HL-60/S4 treated with phorbol 12-myristate 13-acetate at 8.2 ng/mL for 4 days and 3 days (cell line): Measurements from ENCODE around the gene KCNJ18.
"Not testable (repeated sequence)": the region's sequence is repeated elsewhere in the genome, so short reads cannot be mapped to it uniquely, and the experiment has no call there.

ENCODE experiments used
- in situ Hi-C: fragments of 300-500 bp; cut with MboI; formaldehyde crosslinking; loops from 2 replicates; pipeline ENCODE4 v1.15.0; 2022; ENCODE audit warnings: low sequenced_read_pairs

KCNJ18 gene

DNA sequence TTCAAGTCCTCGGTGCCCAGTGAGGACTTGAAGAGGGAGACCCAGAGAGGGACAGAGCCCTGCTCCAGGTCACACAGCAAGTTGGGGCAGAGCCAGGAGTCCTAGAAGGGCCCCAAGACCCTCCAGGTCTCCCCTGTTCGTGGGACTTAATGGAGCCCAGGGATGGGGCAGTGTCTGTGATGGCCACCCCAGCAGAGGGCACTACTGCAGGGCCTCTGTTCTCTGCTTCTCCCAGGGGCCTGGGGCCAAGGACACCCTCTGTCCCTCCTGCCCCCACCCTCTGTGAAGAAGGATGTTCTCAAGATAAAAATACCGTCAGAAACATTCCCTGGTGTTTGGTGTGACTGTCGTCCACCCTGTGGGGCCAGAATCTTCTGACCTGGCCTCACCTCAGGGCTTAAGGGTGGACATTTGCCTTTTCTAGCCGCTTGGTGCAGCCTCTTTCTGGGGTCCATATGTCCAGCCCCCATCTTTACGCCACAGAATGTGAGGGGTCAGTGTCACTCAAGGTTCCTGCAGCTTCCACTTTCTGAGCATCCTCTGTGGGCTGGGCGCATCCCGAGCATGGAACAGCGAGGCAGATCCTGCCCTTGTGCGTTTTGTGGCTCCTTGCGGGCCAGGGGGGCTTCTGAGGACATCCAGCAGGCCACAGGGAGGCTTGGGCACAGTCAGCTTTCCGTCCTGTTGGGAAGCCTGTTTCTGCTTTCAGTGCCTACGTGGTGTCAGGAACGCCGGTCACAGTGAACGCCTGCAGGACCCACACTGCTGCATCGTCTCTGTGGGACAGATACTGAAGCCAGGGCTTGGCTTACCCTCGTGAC lies at the start of gene KCNJ18:
KCNJ18 (plus strand) TSS at position 641 of the 821 bp plus-strand sequence. CDS start 10,264 bp downstream, outside the sequence.
- in situ Hi-C loops = not testable (repeated sequence)

DNA sequence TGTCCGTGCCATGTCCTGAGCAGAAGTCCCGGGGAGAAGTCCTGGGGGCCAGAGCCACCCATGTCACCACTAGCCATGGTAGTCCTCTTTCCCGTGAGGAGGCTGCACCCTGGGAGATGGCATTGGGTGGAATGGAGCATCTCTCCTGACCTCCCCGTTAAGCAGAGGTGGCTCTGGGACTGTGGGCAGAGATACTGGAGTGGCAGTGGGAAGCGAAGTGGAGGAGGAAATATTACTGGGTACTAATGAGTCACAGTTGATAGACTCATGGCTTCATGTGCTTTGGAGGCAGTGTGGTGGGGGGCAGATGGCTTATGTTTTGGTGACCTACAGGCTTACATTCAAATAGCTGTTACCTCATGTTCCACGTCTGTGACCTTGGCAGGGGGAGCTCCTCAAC lies 44.2 kb upstream of the KCNJ18 start:
- in situ Hi-C loops = not testable (repeated sequence)

DNA sequence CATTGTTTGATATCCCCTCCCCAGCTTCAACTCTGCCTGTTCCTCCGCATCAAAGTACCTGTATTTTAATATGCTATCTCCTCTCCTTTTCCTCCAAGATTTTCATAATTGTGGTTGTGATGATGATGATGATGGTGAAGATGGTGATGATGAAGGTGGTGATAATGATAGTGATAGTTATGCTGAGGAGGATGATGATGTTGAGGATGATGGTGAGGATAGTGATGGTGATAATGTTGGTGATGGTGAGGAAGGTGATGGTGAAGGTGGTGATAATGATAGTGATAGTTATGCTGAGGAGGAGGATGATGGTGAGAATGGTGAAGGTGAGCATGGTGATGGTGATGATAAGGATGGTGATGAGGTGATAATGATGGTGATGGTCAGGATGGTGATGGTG lies 42.3 kb upstream of the KCNJ18 start:
- in situ Hi-C loops = not testable (repeated sequence)

DNA sequence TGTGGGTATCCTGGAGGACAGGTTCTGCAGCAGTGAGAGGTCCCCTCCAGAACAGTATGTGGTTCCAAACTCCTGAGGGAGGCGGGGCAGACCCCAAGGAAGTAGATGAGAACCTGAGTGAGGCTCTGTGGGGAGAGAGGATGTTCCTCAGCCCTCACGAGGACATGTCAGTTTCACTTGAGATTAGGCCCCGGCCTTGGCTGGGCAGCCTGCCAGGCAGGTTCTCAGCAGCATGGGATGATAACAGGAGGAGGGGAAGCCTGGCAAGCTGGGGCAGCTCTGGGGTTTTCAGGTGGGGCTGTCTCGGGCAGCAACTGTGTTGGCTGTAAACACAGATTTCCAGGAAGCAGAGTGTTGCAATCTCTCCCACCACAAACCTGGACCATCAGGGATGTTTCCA lies 40.3 kb upstream of the KCNJ18 start:
- in situ Hi-C loops = not testable (repeated sequence)

DNA sequence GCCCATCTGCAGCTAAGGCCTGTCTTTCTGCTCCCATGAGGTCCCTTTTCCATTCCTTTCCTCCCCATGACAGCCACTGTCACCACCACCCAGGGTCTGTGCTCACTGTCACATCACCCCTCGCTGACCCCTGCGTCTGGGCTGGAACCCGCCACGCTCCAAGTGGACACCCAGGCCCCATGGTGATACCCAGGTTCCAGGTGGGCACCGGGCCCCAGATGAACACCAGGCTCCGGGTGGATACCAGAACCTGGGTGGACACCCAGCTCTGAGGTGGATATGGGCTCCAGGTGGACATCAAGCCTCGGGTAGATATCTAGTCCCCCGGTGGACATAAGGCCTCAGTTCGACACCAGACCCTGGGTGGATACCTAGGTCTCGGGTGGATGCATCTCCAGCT lies 39.1 kb upstream of the KCNJ18 start:
- in situ Hi-C loops = not testable (repeated sequence)

DNA sequence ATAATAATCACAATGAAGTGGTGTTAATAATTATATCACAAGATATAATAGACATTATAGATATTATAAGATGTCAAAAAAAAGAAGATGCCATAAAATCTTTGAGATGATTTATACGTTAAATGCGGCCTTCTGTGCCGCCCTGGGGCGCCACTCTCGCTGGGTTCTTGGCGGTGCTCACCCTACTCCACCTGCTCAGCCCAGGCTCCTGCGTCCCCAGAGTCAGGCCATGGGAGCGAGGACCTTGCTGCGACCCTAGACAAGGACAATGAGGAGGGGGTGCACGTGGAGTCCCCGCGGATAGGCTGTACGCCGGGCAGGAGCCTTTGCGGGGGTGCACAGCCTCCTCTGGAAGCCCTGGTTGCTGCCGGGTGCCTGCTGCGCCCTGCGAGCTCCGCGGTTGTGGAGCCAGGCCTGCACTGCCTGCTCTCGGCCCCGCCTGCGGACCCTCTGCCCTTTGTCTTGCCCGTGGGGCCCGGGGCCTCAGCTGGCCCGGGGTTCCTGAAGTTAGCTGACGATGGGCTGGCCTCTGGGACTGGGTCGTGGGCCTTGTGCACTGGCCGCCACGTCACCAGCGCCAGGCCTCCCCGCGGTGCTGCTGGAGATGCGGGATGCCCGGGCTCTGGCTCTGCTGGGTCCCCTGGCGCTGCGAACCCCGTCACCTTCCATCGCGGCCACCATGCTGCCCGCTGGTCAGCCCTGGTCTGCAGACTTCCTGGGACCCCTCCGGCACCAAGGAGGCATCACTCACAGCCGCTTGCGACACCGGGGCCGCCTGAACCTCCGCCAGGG lies 35.6 kb upstream of the KCNJ18 start:
- in situ Hi-C loops = not testable (repeated sequence)

DNA sequence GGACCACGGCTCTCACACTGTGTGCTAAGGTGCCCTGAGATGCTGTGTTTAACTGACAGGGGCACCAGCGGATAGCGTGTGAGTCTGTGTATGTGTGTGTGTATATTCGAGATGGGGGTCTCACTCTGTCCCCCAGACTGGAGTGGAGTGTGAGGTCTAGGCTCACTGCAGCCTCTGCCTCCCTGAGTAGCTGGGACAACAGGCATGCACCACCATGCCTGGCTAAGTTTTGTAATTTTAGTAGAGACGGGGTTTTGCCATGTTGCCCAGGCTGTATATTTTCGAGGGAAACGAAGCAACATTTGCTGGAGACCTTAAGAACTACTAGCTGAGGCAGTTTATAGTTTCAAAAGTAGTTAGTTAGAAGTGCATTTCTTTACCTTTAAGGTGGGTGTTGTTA lies 32.7 kb upstream of the KCNJ18 start:
- in situ Hi-C loops = not testable (repeated sequence)

DNA sequence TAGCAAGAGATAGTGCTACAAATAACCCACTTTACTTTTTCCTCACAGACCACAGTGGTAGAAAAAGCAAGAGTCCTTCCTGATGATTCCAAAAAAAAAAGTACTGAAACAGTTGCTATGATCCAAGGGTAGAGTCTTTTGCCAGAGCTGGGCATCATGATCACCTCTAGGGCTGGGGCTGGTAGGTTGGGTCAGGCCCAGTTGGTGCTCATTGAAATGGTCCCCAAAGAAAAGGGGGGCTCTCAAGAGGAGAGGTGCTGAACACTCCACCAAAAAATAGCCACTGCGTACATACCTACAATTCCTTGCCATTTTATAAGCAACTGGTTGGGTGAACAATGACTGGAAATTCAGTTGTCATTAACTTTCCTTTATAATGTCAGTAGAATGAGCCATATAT lies 30.9 kb upstream of the KCNJ18 start:
- in situ Hi-C loops = not testable (repeated sequence)

DNA sequence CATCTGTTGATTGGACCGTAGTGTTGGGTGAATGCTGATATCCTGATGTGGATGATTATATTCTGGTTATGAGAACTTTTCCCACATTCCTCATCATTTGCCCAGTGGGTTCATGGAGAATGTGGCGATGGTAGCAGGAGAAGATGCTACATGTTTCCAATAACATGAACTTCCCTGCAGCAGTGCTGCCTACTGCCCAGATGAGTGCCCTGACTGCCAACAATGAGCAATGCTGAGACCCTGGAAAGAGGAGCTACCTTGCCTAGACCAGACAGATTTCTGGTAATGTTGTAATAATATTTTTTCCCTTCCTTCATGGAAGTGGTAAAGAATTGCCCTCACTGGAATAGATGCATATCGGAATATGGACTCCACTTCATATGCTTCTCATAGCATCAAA lies 29.2 kb upstream of the KCNJ18 start:
- in situ Hi-C loops = not testable (repeated sequence)

DNA sequence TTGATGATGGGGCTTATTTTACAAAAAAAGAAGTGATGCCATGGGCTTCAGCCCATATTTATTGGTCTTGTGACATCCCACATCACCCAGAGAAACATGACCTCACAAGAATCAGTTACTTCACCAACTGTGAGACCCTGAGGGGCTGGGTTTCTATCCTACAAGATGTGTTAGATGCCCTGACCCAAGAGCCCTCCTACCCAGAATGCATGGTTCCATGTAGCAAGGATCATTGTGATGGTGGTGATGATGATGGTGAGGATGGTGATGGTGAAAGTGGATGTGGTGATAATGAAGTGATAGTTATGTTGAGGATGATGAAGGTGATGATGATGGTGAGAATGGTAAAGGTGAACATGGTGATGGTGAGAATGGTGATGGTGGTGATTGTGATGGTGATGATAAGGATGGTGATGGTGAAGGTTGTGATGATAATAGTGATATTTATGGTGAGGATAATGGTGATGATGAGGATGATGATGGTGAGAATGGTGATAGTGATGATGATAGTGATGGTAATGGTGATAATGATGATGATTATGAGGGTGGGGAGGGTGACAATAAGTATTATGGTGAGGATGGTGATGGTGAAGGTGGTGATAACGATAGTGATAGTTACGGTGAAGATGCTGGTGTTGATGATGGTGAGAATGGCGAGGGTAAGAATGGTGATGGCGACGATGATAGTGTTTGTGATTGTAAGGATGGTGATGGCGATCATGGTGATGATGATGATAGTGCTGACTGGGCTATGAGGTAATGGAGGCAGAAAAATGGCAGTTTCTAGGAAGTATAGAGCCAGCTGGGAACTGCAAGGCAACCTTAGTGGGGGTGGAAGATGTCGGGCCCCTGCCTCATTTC lies 28.5 kb upstream of the KCNJ18 start:
- in situ Hi-C loops = not testable (repeated sequence)

DNA sequence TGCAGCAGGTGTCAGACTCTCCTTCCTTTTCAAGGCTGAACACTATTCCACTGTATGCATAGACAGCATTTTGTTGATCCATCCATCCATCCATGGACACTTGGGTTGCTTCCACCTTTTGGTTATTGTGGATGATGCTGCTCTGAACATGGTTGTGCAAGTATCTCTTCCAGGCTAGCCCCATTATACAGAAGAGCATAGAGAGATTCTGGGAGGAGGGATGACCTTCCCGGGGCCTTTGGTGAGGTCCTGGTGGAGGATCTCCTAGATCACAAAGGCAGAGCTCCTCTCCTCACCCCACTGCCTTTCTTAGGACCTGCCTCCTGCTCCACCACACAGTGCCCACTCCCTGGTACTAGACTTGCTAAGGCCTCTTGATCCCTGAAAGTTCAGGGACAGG lies 27.2 kb upstream of the KCNJ18 start:
- in situ Hi-C loops = not testable (repeated sequence)

DNA sequence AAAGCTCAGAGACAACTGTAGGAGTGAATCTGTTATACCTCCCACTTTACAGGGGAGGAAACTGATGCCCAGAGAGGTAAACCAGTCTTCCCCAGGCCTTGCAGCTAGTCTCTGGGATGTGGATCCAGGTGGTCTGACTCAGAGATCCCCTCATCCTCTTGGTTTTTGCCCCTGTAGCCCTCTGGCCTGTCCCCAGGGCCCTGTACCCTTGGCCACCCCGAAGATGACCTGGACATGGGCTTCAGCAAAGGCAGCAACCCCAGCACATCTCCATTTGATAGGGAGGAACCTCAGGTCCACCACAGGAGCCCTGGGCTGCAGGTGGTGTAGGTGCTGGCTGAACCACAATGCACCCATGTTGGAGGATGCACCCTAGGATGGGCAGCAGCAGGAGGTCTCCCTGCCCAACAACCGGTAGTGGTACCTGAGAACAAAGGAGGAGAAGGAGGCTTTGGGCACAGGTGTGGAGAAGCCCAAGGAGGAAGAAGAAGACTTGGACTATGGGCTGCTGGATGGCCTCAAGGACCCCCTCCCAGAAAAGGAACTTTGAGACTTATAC lies 26.3 kb upstream of the KCNJ18 start:
- in situ Hi-C loops = not testable (repeated sequence)

DNA sequence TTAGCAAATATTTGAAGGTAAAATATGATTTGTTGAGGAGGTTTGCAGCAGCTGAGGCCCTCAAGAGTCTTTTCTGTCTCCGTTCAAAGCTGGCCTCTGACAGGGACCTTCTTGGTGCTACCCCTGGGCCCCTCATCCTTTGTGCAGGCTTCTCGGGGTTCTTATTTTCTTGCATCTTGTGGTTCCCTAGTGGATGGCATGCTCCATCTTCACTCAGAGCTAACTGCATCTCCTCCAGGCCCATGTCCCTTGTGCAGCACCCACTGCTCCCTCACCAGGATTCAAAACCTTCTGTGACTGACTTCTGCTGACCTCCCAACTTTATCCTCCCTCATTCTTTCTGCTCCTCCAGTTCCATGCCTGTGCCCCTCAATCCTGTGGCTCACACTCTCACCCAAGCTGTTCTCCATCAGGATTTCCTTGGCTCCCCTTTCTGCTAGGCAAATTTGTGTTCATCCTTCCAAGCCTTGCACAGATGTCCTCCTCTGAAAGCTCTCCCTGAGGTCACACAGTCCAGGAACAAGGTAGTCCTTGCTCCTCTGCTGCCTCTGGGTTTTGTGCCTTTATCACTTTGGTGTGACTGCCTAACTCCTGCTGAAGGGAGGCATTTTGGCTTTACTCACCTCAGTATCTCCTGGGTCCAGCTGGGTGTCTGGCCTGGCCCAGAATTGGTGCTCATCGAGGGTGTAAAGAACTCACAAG lies 25.5 kb upstream of the KCNJ18 start:
- in situ Hi-C loops = not testable (repeated sequence)

DNA sequence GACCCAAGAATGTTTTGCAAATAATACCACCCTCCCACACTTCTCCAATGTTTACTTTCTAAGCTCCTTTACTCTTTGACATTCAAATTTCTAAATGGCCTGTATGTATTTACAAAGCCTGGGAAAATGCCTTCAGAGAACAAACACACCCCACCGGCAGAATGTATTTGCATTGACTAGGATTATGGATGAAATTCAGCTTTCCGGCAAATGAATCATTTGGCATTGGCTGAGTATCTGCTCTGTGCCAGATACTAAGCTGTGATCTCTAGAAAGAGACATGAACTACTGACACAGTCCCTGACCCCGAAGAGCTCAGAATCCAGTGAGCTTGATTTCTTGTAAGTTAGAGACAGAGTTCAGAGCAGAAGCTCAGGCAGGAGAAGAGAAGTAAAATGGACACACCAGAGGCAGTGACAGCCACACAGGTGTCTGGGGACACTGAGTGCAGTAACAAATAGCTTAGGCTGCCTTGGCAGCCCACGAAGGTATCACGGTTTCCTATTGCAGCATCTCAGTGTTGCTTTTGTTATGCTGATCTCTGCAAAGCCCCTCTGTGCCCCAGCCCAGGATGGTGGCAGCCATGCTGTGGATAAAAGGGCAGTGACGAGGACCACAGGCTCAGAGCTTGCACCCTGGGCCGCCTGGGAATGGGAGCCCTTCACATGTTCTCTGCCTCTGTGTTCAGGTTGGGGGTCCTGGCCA lies 24.8 kb upstream of the KCNJ18 start:
- in situ Hi-C loops = not testable (repeated sequence)

DNA sequence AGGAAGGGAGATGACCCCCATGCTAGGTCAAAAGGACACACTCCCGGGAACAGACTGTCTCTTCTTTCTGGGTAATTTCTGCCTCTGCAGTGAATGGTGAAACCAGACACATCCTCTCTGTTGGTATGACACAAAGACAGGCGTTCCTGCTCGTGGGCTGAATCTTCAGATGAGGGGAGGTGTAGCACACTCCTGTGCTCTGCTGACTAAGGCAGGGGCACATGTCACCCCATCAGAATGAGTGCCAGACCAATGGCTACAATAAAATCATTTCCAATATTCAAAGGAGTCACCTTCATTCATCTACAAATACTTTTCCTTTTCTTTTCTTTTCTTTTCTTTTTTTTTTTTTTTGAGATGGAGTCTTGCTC lies 24.2 kb upstream of the KCNJ18 start:
- in situ Hi-C loops = not testable (repeated sequence)

DNA sequence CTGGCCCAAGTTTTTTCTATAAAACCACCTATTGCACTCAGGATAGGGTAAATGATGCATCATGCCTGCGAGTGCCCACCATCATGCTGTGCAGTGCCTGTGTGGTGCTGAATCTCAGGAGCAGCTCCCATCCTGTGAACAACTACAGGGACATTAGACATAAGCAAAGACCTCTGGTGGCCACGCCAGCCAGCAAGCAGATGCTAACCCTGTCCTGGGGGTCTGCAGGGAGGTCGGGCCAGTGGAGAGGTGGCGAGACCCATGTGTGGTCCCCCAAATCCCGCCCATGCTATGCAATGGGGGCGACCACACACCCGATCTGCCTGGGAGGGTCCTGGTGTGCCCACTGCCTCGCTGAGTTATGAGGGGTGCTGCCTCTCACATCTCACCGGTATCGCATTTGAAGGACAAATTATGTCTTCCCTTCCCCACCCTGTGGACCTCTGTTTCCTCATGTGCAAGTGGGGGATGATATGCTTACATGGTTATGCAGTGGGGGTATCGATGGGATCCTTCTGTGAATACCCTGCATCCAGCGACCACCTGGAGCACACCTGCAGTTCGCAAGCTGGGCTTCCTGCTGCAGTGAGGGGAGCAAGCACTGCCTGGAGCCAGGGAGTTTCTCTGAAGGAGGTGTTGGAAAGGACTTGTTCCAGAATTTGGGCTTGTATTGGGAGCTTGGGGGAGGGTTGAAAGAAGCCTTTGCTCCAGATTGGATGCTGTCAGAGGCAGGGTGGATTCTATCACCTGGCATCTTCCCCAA lies 23.4 kb upstream of the KCNJ18 start:
- in situ Hi-C loops = not testable (repeated sequence)

DNA sequence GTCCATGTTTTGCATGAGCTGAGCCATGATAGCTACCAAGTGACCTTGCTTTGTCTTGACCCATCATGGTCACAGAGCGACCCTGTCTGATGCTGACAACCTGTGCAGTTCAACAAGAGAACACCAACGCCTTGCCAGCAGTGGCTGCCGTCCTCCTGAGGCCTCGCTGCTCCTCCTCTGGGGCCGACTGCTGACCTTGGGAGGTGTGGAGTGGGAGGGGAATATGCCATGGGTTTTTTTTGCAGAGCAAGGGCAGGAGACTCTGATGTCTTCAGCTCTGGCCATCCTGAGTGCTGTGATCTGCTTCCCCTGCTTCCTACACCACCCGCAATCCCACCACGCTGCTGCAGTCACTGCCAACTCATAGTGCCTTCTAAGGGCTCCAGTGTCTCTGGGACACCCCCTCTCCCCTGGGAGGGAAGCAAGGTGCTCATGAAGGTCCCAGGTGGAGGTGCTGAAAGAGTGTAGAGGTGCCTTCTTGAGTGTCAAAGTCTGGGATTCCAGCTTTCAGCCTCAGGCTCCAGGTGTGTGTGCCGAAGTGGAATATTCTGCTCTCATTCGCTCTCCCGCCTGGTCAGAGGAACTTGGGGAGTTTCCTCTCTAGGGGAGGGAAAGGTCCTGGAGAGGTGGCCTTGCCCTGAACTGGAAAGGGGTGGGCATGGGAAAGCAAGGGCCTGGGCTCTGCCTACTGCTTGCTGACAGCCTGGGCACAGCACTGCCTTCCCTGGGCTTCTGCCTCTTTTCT lies 22.5 kb upstream of the KCNJ18 start:
- in situ Hi-C loops = not testable (repeated sequence)
